Inferior parietal cortex (tissue), 1 donor: Measurements from ENCODE around the gene PGAM4.
"Not testable (repeated sequence)": the region's sequence is repeated elsewhere in the genome, so short reads cannot be mapped to it uniquely, and the experiment has no call there.

Source experiments
- DNase-seq: peaks from one replicate; pipeline ENCODE4 v3.0.0-alpha.2; 2016; ENCODE audit errors: extremely low spot score

The PGAM4 gene

GRCh38 chrX:77925764-77926163 lies 43.7 kb downstream of the PGAM4 start:
- no peak for DNase-seq

GRCh38 chrX:77924320-77924859 lies 45.0 kb downstream of the PGAM4 start:
- DNase-seq, result no peak

GRCh38 chrX:77922787-77923186 lies 46.7 kb downstream of the PGAM4 start:
- no peak for DNase-seq

GRCh38 chrX:77919370-77919769 lies 50.1 kb downstream of the PGAM4 start:
- DNase-seq, result not testable (repeated sequence)

- no peak for DNase-seq
Observed at GRCh38 chrX:77918568-77918967, 50.9 kb downstream of the PGAM4 start.
